ENCODE data around the gene LRMDA.
A peak's percentile ranks its signal among the peaks of the same experiment; 100 is the strongest.

DNA sequence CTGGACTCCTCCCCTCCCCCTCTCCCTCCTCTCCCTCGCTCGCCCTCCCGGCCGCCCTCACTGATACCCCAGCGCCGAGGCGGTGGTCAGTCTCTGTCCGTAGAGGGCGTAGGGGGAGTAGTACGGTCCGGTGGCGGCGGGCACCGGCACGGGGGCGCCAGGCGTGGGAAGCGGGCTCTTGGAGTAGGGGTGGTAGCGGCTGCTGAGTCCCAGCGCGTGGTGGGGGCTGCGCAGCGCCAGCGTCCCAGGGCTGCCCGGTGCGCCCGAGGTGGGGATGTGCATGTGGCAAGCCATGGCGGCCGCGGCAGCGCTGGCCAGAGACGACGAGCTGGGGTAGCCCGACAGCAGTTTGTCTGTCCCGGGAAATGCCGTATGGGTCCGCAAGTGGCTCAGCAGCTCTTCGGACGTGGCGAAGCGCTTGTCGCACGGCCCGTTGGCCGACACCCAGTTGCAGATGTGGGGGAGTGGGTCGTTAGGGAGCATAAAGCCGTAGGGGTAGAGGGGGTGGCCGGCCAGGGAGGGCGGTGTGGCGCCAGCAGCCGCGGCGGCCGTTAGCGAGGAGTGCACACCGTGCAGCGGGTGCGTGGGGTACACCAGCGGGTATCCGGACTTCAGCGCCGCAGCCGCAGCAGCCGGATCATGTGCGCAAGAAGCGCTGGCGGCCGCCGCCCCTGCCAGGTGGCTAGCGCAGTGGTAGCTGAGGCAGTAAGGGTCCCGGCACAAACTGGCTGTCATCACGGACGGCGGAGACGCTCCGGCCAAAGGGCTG lies 32.5 kb upstream of the LRMDA start:
- TF ChIP-seq CTCF (IDR thresholded peaks at IDR 0.05) (no peak), POLR2A (IDR thresholded peaks at IDR 0.05) (no peak), POLR2AphosphoS5 (IDR thresholded peaks at IDR 0.05) (peak in 2 of 4 donors; percentile 3 to 24)

All from sigmoid colon (tissue), 4 donors.